Measurements from ENCODE around the gene SENP7.
"Not testable (repeated sequence)": the region's sequence is repeated elsewhere in the genome, so short reads cannot be mapped to it uniquely, and the experiment has no call there.

SENP7 gene

DNA sequence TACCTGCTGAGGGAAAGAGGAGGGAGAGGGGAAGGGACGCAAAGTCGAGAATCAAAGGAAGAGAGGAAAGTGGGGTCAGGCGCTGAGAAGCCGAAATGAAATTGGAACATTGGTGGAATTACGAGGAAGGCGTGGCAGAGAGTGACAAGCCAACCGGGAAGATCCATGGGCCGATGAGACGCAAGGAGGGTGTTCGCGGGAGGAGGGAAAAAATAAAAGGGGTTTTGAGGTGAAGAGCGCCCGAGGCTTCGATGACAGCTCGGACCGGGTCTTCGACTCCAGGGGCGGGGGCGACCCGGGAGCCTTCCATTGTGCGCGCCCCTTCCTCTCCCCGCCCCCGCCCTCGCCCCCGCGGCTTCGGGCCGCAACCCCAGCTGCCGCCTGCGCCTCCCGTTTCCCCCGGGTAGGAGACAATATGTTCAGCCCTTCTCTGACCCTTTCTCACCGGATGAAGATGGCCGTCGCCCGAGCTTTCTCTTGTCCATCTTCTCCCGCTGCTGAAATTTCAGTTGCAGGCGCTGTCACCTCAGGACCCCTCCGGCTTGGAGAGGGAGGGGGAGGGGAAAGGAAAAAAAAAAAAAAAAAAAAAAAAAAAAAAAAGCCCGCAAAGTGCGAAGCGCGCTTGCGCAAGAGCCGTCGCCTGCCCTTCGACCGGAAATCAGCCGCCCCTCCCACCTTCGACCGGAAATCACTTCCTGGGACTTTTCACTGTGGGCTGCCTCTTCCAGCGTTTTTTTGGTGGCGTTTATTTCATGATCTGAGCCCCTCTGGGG, at the start of gene SENP7:
TSS of gene SENP7 (minus strand) at position 567 of the 773 bp plus-strand sequence. CDS start at position 485, 82 bp downstream.
- DNase-seq = peak; percentile 75

- peak; percentile 93 for DNase-seq
Observed at GRCh38 chr3:101561630-101562328, 48.8 kb upstream of the SENP7 start, which contains the start of gene TRMT10C. TSS of gene TRMT10C (plus strand) at chr3:101561868. CDS start at chr3:101564782, 2,914 bp downstream.

- no peak for DNase-seq
Observed at GRCh38 chr3:101556064-101556463, 43.1 kb upstream of the SENP7 start.

DNA sequence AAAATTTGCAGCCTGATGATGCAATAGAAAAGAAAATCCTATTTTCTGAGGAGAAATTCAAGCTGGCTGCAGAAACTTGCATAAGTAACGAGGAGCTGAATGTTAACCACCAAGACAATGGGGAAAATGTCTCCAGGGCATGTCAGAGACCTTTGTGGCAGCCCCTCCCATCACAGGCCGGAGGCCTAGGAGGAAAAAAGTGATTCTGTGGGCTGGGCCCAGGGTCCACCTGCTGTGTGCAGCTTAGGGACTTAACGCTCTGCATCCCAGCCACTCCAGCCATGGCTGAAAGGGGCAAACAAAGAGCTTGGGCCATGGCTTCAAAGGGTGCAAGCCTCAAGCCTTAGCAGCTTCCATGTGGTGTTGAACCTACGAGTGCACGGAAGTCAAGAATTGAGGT, 40.4 kb upstream of the SENP7 start:
- peak; percentile 63 for DNase-seq

DNA sequence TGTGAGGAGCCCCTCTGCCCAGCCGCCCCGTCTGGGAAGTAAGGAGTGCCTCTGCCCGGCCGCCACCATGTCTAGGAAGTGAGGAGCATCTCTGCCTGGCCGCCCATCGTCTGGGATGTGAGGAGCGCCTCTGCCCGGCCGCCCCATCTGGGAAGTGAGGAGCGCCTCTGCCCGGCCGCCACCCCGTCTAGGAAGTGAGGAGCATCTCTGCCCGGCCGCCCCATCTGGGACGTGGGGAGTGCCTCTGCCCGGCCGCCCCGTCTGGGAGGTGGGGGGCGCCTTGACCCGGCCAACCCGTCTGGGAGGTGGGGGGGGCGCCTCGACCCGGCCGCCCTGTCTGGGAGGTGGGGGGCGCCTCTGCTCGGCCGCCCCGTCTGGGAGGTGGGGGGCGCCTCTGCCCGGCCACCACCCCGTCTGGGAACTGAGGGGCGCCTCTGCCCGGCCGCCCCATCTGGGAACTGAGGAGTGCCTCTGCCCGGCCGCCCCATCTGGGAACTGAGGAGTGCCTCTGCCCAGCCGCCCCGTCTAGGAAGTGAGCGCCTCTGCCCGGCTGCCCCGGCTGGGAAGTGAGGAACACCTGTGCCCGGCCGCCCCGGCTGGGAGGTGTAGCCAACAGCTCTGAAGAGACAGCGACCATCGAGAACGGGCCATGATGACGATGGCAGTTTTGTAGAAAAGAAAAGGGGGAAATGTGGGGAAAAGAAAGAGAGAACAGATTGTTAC, 38.5 kb upstream of the SENP7 start:
- DNase-seq = not testable (repeated sequence)

- no peak for DNase-seq
Observed at GRCh38 chr3:101549473-101549872, 36.5 kb upstream of the SENP7 start.

- no peak for DNase-seq
Observed at GRCh38 chr3:101548527-101549105, 35.6 kb upstream of the SENP7 start.

- DNase-seq = no peak
Observed at GRCh38 chr3:101544161-101544850, 31.3 kb upstream of the SENP7 start.

DNA sequence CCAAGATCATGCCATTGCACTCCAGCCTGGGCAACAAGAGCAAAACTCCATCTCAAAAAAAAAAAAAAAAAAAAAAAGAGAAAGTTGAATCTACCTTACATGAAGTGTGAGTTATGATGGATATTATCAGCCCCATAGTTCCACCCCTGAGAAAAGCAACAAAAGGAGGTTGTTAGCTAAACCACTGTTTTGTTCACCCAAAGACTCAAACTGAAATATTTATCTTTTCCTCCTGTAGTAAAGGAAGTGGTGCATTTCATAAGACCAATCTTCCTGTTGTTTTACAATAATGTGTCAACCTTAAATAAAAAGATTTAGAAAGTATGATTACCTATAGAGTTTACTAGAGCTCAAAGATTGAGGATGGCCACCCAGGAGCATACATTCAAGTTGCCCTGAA, 29.9 kb upstream of the SENP7 start:
- no peak for DNase-seq

- peak; percentile 28 for DNase-seq
Observed at GRCh38 chr3:101536955-101537354, 23.9 kb upstream of the SENP7 start.

GRCh38 chr3:101536266-101536665, 23.3 kb upstream of the SENP7 start:
- DNase-seq = no peak

DNA sequence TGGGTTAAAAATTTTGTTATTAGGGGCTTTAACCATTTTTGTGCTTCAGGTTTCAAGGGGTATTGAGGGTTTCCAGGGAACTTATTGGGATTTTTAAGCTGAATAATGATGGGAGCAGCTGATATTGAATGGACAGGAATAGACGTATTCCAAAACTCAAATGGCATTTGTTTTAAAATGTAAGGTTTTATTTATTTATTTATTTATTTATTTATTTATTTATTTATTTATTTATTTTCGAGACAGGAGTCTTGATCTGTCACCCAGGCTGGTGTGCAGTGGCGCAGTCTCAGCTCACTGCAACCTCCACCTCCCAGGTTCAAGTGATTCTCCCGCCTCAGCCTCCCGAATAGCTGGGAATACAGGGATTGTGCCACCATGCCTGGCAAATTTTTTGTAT, 22.2 kb upstream of the SENP7 start:
- no peak for DNase-seq

GRCh38 chr3:101533603-101533968, 20.6 kb upstream of the SENP7 start:
- no peak for DNase-seq

DNA sequence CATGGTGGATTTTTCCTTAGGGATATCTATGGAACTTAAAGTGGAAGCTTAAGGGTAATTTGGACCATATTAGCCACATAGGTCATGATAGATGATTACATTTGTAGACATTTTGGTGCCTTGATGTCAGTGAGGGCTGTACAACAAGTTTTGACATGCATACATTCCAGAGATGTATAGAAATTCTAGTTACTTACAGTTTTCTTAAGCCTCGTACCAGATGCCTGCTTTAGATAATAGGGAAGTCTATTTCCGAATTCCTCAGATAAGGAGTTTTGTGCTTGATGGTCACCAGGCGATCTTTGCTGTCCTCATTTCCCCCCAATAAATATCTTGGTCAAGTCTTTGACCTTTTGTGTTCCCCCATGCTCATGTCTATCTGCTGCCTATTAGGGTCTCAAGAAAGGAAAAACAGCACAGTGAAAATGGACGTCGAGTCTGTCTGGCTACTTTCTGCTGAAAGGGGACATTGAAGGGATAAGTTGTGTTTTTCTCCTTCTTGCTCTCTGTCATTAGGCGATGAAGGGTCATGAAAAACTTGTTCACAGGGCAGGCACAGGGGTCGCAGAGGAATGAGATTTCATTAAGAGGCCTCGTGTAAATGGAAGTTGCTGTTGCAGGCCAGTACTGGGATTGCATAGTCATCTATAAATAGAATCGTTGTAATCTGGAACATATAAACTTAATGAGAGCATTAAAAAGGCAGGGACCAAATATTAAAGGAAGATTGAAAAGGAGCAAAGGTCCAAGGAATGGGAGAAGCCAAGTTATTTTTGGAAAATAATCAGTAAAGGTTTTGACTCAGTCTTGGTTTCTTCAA, 20.0 kb upstream of the SENP7 start:
- no peak for DNase-seq

GRCh38 chr3:101531473-101532086, 18.6 kb upstream of the SENP7 start:
- peak; percentile 74 for DNase-seq

DNA sequence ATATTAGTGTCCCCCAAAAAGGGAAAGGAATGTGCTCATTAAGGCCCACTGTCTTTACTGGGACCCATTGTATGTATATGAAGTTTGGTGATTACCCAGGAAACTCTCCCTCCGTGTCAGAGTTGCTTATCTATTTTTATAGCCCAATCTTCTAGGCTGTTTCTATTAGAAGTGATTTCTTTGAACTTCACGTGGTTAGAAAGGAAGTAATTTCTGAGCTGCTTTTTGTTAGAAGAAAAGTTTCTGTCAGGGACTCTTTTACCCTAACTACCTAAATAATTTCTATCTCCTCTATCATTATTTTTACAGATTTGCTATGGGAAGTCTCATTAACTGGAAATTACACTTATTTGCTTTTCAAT, 17.7 kb upstream of the SENP7 start:
- DNase-seq = no peak

DNA sequence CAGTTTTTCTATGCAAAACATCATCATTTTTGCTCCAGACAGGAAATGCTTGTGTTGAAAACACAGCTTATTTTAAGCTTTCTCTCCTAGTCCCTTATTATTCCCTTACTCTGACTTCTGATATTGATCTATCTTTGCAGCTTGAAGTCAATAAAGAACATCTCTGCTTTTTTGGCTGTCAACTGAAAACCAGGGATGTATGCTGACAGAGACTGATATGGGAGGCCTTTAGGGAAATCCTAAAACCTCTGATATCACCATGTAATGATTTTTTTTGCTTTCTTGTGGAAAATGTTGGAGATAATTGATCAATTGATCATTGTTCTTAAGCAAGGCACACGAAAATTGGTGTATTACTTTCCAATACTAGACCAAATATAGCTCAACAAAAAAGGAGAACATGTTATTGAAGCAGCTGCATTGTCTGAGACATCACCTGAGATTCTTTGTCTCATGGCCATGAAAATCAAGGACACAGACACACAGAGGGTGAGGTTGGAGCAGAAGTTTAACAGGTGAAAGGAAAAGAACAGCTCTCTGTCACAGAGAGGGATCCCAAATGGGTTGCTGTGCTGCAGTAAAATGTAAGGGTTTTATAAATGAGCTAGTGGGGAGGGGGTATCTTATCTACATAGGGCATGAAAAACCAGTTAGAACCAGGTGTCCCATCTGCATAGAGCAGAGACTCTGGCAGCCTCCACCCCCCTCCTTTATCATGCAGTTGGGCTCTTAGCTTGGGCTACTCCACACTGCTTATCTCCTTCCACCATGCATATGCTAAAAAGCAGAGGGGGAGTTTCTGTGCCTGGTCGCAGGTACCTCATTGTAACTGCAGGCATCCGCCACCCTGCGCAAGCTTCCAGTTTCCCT, 17.0 kb upstream of the SENP7 start:
- no peak for DNase-seq

DNA sequence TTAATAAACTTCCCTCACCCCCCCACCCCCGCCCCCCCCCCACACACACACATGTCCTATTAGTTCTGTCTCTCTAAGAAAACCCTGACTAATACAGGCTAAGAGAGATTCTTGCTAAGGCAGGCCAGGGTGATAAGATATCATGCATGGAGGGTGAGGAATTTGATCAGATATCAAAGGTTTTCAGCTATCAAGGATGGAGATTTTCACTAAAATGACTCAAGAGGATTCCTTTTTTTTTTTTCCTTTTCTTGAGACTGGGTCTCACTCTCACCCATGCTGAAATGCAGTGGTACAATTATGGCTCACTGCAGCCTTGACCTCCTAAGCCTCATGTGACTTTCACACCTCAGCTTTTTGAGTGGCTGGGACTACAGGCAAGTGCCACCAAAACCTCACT, 14.9 kb upstream of the SENP7 start:
- DNase-seq = no peak

DNA sequence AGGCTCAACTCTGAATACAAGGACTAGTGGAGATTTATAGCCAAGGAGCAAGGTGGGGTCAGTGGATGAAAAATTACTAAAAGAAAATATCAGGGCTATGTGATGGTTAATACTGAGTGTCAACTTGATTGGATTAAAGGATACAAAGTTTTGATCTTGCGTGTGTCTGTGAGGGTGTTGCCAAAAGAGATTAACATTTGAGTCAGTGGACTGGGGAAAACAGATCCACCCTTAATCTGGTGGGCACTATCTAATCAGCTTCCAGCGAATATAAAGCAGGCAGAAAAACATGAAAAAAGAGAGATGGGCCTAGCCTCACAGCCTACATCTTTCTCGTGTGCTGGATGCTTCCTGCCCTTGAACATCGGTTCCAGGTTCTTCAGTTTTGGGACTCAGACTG, 14.4 kb upstream of the SENP7 start:
- no peak for DNase-seq

DNA sequence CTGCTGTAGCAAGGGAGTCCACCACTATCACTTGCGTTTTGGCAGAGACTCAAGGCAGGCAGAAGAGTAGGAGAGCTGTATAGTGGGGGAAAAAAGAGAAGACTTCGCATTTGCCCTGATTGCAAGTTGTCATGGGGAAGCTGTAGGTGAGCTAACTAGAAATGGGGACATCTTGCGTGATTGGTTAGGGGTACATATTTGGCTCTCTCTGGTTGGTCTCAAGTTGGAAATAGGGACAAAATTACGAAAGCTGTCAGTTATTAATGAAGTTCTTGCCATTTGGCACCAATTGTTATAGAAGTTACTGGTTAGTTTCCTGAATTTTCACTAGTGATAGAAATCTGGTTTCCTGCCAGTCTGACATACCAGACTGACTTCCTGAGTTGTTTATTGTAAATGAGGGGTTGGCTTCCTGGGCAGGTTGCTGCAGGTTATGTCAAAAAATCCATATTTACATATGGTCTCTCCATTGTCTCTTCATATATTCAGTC, 8.2 kb upstream of the SENP7 start:
- no peak for DNase-seq

Measured in MV-4-11 (cell line).